Stimulated activated CD8-positive, alpha-beta memory T cell treated with anti-CD3 and anti-CD28 coated beads, Interleukin-15, amount 100 ng/mL, for 48 hours (primary cell): ENCODE data around the gene SH2D7.
A peak's percentile ranks its signal among the peaks of the same experiment; 100 is the strongest.
"Not testable (repeated sequence)": the region's sequence is repeated elsewhere in the genome, so short reads cannot be mapped to it uniquely, and the experiment has no call there.

Experiments used
- DNase-seq, 2 donors: peaks; one replicate each; pipeline ENCODE4 v3.0.0-alpha.2; 2020; ENCODE audit warnings: low read depth in 2 of 2

SH2D7 gene

DNA sequence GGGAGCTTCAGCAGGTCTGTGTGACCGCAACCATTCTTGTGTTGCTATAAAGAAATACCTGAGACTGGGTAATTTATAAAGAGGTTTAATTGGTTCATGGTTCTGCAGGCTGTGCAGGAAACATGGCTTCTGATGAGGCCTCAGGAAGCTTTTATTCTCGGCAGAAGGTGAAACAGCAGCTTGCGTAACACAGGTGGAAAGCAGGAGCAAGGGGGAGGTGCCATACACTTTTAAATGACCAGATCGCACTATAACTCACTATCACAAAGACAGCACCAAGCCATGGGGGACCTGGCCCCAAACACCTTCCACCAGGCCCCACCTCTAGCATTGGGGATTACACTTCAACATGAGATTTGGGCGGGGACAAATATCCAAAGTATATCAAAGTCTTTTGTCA, 47.2 kb downstream of the SH2D7 start:
- no peak for DNase-seq

DNA sequence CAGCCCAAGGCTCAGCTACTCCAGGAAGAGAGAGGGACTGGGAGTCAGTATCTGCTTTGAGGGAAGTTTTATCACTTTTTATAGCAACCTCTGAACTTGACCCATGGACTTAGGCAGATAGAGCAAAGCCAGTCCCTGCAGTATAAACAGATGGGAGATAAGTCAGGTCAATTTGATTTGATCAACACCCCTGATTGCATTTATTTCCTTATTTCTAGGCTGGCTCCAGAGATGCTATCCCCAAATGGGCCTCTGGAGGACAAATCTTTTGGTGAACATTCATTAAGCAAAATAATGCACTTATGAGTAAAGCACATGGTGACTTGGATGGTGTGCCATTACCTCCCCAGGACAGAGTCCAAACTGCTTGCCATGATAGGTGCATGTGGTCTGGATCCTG, 47.9 kb downstream of the SH2D7 start:
- no peak for DNase-seq

DNA sequence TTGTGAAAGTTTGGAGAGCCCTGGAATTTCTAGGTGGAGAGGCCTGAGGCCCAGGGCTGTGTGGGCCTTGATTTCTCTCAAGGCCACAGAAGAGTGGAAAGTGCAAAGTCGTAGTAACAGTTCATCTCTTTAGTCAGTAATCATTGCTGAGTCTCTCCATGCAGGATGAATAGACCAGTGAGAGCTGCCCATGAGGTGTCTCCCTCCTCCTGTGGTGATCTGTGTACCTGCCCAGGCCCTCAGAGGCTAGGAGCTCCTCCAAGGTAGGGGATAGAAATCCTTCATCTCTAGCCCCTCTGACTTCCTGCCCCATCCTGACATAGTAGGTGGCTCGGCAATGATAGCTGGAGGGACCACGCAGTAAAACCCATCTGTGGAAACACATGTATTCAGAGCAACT, 50.0 kb downstream of the SH2D7 start:
- DNase-seq: no peak

DNA sequence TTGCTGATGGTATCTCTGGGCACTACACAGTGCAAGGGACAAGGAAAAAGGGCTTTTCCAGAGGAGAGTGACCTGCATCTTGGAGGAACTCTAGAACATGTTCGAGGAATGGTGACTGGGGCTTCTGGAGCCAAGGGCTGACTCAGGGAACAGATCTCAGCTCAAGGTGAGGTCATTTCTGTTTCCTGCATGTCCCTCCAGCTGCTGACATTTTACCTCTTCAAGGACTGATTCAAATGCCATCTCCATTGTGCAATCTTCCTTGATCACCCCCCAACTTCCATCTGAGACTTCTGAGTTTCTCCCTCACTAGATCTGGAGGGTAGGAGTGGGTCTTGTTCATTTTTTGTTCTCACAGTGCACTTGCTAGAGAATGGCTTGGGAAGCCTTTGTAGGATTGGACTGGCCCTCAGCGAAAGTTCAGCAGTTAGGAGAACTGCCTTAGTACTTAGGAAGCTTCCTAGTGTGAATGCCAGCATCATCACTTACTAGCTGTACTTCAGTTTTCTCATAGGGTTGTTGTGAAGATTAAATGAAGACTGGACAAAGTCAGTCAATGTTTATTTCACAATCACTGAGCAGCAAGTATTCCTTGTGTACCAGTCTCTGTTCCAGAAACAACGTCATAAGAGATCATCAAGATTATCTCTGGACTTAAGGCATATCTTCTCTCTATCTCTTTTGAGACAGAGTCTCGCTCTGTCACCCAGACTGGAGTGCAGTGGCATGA, 54.2 kb downstream of the SH2D7 start:
- no peak for DNase-seq

DNA sequence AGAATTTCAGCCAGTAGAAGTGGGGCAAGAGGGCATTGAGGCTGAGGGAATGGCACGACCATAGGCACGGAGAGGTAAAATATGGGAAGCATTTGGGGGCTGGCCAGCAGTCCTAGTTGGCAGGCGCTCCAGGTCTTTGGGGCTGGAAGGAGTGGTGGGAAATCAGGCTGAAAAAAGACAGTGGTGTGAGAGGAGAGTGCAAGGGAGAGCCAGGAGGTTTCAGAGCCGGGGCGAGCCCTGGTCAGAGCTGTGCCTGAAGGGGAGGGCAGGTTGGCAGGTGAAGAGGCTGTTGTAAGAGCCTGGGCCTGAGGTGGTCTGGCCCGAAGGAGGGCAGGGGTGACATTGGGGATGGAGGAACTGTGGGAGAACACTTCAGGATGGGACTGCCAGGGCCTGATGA, 55.2 kb downstream of the SH2D7 start:
- no peak for DNase-seq

DNA sequence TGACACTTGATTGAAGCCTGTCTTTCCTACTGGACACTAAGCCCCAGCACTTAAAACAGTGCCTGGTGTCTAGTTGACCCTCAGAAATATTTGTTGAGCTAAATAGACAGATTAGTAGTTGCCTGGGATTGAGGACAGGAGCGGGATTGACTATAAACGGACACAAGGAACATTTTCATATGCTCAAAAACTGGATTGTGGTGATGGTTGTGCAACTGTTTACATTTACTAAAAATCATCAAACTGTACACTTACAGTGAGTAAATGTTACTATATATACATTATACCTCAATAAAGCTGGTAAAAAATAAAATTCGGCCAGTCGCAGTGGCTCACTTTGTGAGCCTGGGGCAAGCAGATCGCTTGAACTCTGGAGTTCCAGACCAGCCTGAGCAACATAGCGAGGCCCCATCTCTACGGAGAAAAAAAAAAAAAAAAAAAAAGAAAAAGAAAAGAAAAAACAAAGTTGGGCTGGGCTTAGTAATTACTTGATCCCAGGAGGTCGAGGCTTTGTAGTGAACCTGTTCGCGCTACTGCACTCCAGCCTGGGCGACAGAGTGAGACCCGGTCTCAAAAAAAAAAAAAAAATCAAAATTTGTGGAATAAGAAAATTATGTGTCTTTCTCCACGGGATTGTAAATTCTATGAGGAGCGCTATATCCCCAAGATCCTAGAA, 56.2 kb downstream of the SH2D7 start:
- DNase-seq: no peak

DNA sequence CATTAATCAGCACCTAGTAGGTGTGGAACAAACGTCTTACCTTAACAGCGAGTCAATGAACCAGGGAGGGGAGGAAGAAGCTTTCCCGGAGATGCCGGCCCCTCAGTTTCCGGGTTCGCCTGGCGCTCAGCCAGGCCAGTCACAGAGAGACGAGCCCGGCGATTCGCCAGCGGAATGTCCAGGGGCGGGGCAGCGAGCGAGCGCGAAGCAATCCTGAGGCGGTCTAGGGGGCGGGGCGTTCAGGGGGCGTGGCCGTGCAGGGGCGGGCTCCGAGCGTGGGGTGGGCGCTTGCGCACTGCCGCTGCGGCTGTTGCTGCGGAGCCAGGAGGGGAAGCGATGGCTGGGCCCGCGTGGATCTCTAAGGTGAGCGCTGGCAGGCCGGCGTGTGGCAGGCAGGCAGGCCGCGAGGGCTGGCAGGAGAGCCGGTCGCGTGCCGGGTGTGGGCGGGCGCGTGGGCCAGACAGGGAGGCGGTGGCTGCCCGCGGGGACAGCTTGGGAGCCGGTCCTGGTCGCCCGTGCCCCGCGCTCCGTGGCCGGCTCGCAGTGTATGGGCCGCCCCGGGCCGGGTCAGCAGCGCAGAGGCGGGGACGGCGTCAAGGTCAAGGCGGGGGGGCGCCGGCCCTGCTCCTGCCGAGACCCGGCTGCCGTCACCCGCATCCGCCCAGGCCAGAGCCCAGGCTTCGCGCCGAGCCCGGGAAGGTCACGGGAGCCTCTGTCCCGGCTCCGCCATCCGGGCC, 56.9 kb downstream of the SH2D7 start, which contains the start of gene IDH3A:
Gene IDH3A (plus strand): TSS at position 295 of the 737 bp plus-strand sequence. CDS start 42 bp downstream, at position 337.
- DNase-seq: peak; percentile 98 to 99

DNA sequence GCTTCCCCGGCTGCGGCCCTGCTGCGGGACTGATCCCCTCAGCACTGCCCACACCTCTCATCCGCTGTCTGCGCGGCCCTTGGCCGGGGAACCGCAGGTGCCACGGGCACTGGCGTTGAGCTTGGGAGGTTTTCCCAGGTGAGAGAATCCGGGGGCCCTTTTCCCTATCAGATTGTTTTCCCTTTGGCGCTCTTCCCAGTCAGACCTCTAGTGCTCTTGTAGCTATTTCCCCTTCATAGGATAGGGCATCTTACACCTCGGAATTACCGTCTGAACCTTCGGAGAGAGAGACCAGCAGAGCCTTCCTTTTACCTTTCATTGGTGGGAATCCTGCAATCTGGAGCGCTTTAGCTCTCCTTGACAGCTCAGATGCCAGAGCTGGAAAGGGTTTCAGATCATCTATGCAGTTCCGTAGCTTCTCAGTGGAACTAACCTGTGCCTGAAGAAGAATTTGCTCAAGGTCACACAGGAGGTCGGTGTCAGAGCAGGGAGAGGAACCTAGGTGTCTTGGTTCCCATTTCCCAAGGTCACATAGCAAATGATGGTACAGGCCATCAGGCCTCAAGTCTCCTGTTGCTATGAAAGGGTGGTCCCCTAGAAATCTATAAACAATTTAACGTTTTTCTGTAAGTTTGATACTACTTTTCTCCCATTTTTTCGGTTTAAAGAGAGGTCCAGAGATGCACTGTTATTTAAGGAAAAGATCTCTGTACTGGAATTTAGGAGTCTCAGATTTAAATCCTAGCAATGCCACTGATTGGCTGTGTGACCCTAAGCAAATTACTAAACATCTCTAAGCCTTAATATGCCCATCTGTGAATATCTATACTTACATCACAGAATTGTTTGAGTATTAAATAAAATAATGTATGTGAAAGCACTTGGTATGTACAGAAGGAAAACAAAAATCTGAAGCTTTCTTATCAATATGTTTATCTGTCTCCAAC, 57.7 kb downstream of the SH2D7 start:
- DNase-seq: no peak

DNA sequence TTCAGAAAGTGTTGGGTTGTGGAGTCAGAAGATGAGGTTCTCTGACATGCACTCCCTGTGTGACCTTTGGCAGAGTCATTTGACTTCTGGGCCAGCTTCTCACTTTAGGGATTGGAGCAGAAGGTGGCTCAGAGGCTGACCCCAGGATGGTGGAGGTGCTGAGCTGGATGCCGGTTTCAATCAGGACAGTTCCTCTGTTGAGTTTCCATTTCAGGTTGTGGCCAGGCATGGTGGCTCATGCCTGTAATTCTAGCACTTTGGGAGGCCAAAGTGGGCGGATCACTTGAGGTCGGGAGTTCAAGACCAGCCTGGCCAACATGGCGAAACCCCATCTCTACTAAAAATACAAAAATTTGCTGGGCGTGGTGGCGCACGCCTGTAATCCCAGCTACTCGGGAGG, 58.7 kb downstream of the SH2D7 start:
- not testable (repeated sequence) for DNase-seq
